ENCODE results near the gene PPP1R16B. TPM values are rescaled to one million over a fixed set of nuclear protein-coding genes. Genes with fewer than 3 reads are reported as not detected.
A peak's percentile ranks its signal among the peaks of the same experiment; 100 is the strongest.

Gene PPP1R16B
- total and polyA plus RNA-seq, 4 donors, result 2.6 to 15.0 (median 7.1) TPM

- Histone ChIP-seq H3K36me3 (ENCODE audit: control insufficient read depth in 4 of 4, insufficient read depth in 4 of 4, low read length in 4 of 4) (no peaks in the 10 kb centered on the region), H3K9ac (ENCODE audit: insufficient read depth in 1 of 2, low read length in 2 of 2) (no peak overlapping the region), H3K27ac (ENCODE audit: low read depth in 1 of 2, low read length in 1 of 2) (peak overlapping the region; percentile 17 to 40), H3K9me3 (ENCODE audit: control insufficient read depth in 4 of 4, insufficient read depth in 3 of 4, low read length in 3 of 4) (peaks cover 0 to 2% (median 0%) of the 10 kb centered on the region in 4 donors), H3K4me1 (ENCODE audit: control insufficient read depth in 5 of 5, insufficient read depth in 5 of 5, low read length in 5 of 5) (peaks cover 0 to 4% (median 0%) of the 10 kb centered on the region in 5 donors), H3K27me3 (ENCODE audit: control insufficient read depth in 3 of 3, insufficient read depth in 3 of 3, low read length in 2 of 3) (no peaks in the 10 kb centered on the region), H3K4me3 (no peak overlapping the region)
- DNase-seq (peak in 1 of 3 donors; percentile 40), ATAC-seq (ENCODE audit: insufficient read depth, low FRiP score) (no peak)
- no peak for TF ChIP-seq CTCF (IDR thresholded peaks at IDR 0.05; ENCODE audit: control extremely low read depth, extremely low read depth)
- WGBS, 2 donors, result 21 to 28% methylated on average over 4 of the region's 4 CpGs
Measured at GRCh38 chr20:38799203-38799602, 6.3 kb upstream of the PPP1R16B start.

- Histone ChIP-seq H3K9me3 (ENCODE audit: control insufficient read depth in 4 of 4, insufficient read depth in 3 of 4, low read length in 3 of 4) (peaks cover 0 to 2% (median 0%) of the 10 kb centered on the region in 4 donors), H3K27ac (ENCODE audit: low read depth in 1 of 2, low read length in 1 of 2) (no peak overlapping the region), H3K4me1 (ENCODE audit: control insufficient read depth in 5 of 5, insufficient read depth in 5 of 5, low read length in 5 of 5) (peaks cover 0 to 9% (median 0%) of the 10 kb centered on the region in 5 donors), H3K9ac (ENCODE audit: insufficient read depth in 1 of 2, low read length in 2 of 2) (no peak overlapping the region), H3K27me3 (ENCODE audit: control insufficient read depth in 3 of 3, insufficient read depth in 3 of 3, low read length in 2 of 3) (peaks cover 0 to 3% (median 0%) of the 10 kb centered on the region in 3 donors), H3K4me3 (no peak overlapping the region), H3K36me3 (ENCODE audit: control insufficient read depth in 4 of 4, insufficient read depth in 4 of 4, low read length in 4 of 4) (no peaks in the 10 kb centered on the region)
- no peak for TF ChIP-seq CTCF (IDR thresholded peaks at IDR 0.05; ENCODE audit: control extremely low read depth, extremely low read depth)
- no peak for ATAC-seq (ENCODE audit: insufficient read depth, low FRiP score)
- WGBS, 2 donors, result 94 to 95% methylated on average over 3 of the region's 3 CpGs
- DNase-seq, result no peak
Measured at GRCh38 chr20:38800882-38801281, 4.6 kb upstream of the PPP1R16B start.

- Histone ChIP-seq H3K4me3 (no peak overlapping the region), H3K27me3 (ENCODE audit: control insufficient read depth in 3 of 3, insufficient read depth in 3 of 3, low read length in 2 of 3) (peaks cover 0 to 26% (median 18%) of the 10 kb centered on the region in 3 donors), H3K4me1 (ENCODE audit: control insufficient read depth in 5 of 5, insufficient read depth in 5 of 5, low read length in 5 of 5) (peaks cover 0 to 22% (median 0%) of the 10 kb centered on the region in 5 donors), H3K9me3 (ENCODE audit: control insufficient read depth in 4 of 4, insufficient read depth in 3 of 4, low read length in 3 of 4) (peaks cover 0 to 2% (median 0%) of the 10 kb centered on the region in 4 donors), H3K9ac (ENCODE audit: insufficient read depth in 1 of 2, low read length in 2 of 2) (no peak overlapping the region), H3K36me3 (ENCODE audit: control insufficient read depth in 4 of 4, insufficient read depth in 4 of 4, low read length in 4 of 4) (no peaks in the 10 kb centered on the region), H3K27ac (ENCODE audit: low read depth in 1 of 2, low read length in 1 of 2) (peak overlapping the region; percentile 44 to 64)
- no peak for TF ChIP-seq CTCF (IDR thresholded peaks at IDR 0.05; ENCODE audit: control extremely low read depth, extremely low read depth)
- DNase-seq (no peak), ATAC-seq (ENCODE audit: insufficient read depth, low FRiP score) (no peak)
- WGBS, 2 donors, result 79 to 82% methylated on average over 3 of the region's 3 CpGs
Measured at GRCh38 chr20:38804221-38804620, 1.3 kb upstream of the PPP1R16B start.

Measured in lung (tissue), 12 donors.